Neuronal stem cell (in vitro differentiated cells): ENCODE results near the gene GIMD1.

Experiments
- DNase-seq: peaks from one replicate; pipeline ENCODE4 v3.0.0-alpha.2; 2013; ENCODE audit warnings: low spot score
- H2AFZ ChIP-seq: one replicate; pipeline ENCODE4 v1.6.1; 2013; ENCODE audit warnings: mild to moderate bottlenecking, low read length, inconsistent platforms
- H2AK5ac ChIP-seq: 2 replicates; pipeline ENCODE4 v1.6.1; 2013; ENCODE audit warnings: low read depth, mild to moderate bottlenecking, inconsistent platforms, low read length, moderate library complexity, mixed read lengths
- H2BK120ac ChIP-seq: 2 replicates; pipeline ENCODE4 v1.6.1; 2013; ENCODE audit warnings: low read depth, mild to moderate bottlenecking, inconsistent platforms, low read length, moderate library complexity, mixed read lengths
- H2BK12ac ChIP-seq: one replicate; pipeline ENCODE4 v1.6.1; 2013; ENCODE audit warnings: low read length, inconsistent platforms
- H2BK15ac ChIP-seq: 2 replicates; pipeline ENCODE4 v1.6.1; 2013; ENCODE audit warnings: mild to moderate bottlenecking, low read length, inconsistent platforms, mixed read lengths
- H2BK5ac ChIP-seq: one replicate; pipeline ENCODE4 v1.6.1; 2013; ENCODE audit warnings: inconsistent platforms, mild to moderate bottlenecking, low read length, moderate library complexity
- H3K14ac ChIP-seq: one replicate; pipeline ENCODE4 v1.6.1; 2013; ENCODE audit warnings: low read length, inconsistent platforms
- H3K18ac ChIP-seq: 2 replicates; pipeline ENCODE4 v1.6.1; 2013; ENCODE audit warnings: low read length, inconsistent platforms
- H3K23ac ChIP-seq: 2 replicates; pipeline ENCODE4 v1.6.1; 2013; ENCODE audit warnings: low read depth, mild to moderate bottlenecking, mixed read lengths, low read length, inconsistent platforms; ENCODE audit not compliant: poor library complexity
- H3K27ac ChIP-seq: replicated peaks from 3 replicates; pipeline ENCODE4 v1.5.1; 2013; ENCODE audit warnings: low read length, inconsistent platforms
- H3K27me3 ChIP-seq, 3 experiments: 2 replicates each; pipeline ENCODE4 v1.6.1; 2013; ENCODE audit warnings: low read length in 3 of 3, mild to moderate bottlenecking in 2 of 3, inconsistent platforms in 1 of 3, low read depth in 1 of 3, mixed read lengths in 1 of 3, moderate library complexity in 1 of 3; ENCODE audit not compliant: control insufficient read depth in 3 of 3, insufficient read depth in 3 of 3
- H3K36me3 ChIP-seq, 2 donors: replicated peaks in 1 of 2; 2 replicates each; pipeline ENCODE4 v1.6.1; 2013; ENCODE audit warnings: low read length in 2 of 2; ENCODE audit not compliant: control insufficient read depth in 2 of 2, insufficient read depth in 2 of 2
- H3K4ac ChIP-seq: 2 replicates; pipeline ENCODE4 v1.6.1; 2013; ENCODE audit warnings: inconsistent platforms, mild to moderate bottlenecking, low read length, moderate library complexity
- H3K4me1 ChIP-seq, 2 donors: 1 replicate in 1 of 2; 2 replicates in 1 of 2; pipeline ENCODE4 v1.6.1; 2013; ENCODE audit warnings: low read length in 2 of 2, low read depth in 1 of 2; ENCODE audit not compliant: control insufficient read depth in 2 of 2, insufficient read depth in 1 of 2
- H3K4me2 ChIP-seq: one replicate; pipeline ENCODE4 v1.6.1; 2013; ENCODE audit warnings: mild to moderate bottlenecking, low read length, inconsistent platforms; ENCODE audit not compliant: insufficient read depth, poor library complexity, severe bottlenecking
- H3K4me3 ChIP-seq, 2 donors: 2 replicates each; pipeline ENCODE4 v1.5.1; 2013; ENCODE audit warnings: low read length in 2 of 2, mild to moderate bottlenecking in 2 of 2, inconsistent platforms in 1 of 2, moderate library complexity in 1 of 2
- H3K79me1 ChIP-seq: one replicate; pipeline ENCODE4 v1.6.1; 2013; ENCODE audit warnings: low read depth, mild to moderate bottlenecking, inconsistent platforms, low read length, moderate library complexity
- H3K9ac ChIP-seq: one replicate; pipeline ENCODE4 v1.6.1; 2013; ENCODE audit warnings: mild to moderate bottlenecking, low read depth, low read length, inconsistent platforms; ENCODE audit not compliant: poor library complexity
- H3K9me3 ChIP-seq, 2 donors: replicated peaks in 1 of 2; 2 replicates each; pipeline versions ENCODE3 to v1.6.1; 2013; ENCODE audit warnings: low read length in 2 of 2, mild to moderate bottlenecking in 2 of 2, inconsistent platforms in 1 of 2, low read depth in 1 of 2, mixed read lengths in 1 of 2, moderate library complexity in 1 of 2; ENCODE audit not compliant: control insufficient read depth in 2 of 2, insufficient read depth in 1 of 2
- H4K8ac ChIP-seq: one replicate; pipeline ENCODE4 v1.6.1; 2013; ENCODE audit warnings: low read depth, mild to moderate bottlenecking, inconsistent platforms, low read length, moderate library complexity
- H4K91ac ChIP-seq: one replicate; pipeline ENCODE4 v1.6.1; 2013; ENCODE audit warnings: low read length, low read depth, mild to moderate bottlenecking, inconsistent platforms; ENCODE audit not compliant: poor library complexity
- WGBS, 2 donors: extraction: QIAGEN DNeasy Blood & Tissue Kit; methylation state at CpG; one replicate each; pipeline ENCODE4 v1.1.7; 2013; ENCODE audit warnings: missing lambda C conversion rate in 2 of 2, mixed read lengths in 1 of 2; ENCODE audit not compliant: insufficient read length in 2 of 2, insufficient replicate concordance in 1 of 2; ENCODE audit errors: extremely low coverage in 2 of 2; 5-methylcytosine and 5-hydroxymethylcytosine counted together

GIMD1 gene

GRCh38 chr4:106370214-106370613 lies 1.6 kb upstream of the GIMD1 start:
- no peak overlapping the region for H3K9ac ChIP-seq
- H3K36me3 ChIP-seq = no peaks in the 10 kb centered on the region
- peak overlapping the region; percentile 50 for H2AFZ ChIP-seq
- no peak overlapping the region for H2BK5ac ChIP-seq
- H3K9me3 ChIP-seq = no peaks in the 10 kb centered on the region
- no peak overlapping the region for H4K91ac ChIP-seq
- no CpG with 5 or more reads among the region's 2 CpGs for WGBS, 2 donors
- H2BK12ac ChIP-seq = no peak overlapping the region
- no peak overlapping the region for H2BK15ac ChIP-seq
- H3K79me1 ChIP-seq = no peaks in the 10 kb centered on the region
- peaks cover 0 to 7% of the 10 kb centered on the region in 2 donors for H3K4me1 ChIP-seq
- H3K4me2 ChIP-seq = no peak overlapping the region
- H3K27ac ChIP-seq = no peak overlapping the region
- no peak overlapping the region for H3K23ac ChIP-seq
- no peaks in the 10 kb centered on the region for H3K27me3 ChIP-seq
- H3K4me3 ChIP-seq = no peak overlapping the region
- no peak overlapping the region for H3K18ac ChIP-seq
- no peak for DNase-seq
- no peak overlapping the region for H2BK120ac ChIP-seq
- no peak overlapping the region for H2AK5ac ChIP-seq
- no peak overlapping the region for H3K4ac ChIP-seq
- H4K8ac ChIP-seq = no peak overlapping the region
- H3K14ac ChIP-seq = no peak overlapping the region

DNA sequence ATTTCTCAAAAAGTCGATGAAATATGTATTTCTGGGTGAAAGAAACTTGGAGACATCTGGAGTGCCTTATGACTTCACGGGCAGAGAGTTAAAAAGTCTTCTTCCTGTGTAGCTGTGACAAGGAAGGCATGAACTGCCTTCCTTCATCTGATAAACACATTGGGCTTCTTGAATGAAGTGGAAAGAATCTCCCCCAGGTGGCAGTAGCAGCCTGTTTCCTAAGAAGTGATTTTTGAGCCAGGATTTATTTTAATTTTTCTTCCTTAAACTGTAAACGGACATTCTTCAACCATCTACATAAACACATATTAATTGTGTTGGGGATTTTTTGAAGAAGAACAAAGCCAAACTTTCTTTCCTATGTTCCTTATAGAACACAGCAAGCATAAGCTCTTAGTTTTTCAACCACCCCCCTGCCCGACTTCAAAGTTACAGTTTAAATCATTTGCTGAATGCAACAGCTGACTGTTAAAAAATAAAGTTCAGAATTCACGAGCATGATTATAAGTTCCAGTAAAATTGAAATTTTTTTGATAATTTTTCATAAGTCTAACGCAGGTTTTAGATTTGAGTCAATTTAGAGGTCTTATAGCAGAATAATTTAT lies 980 bp upstream of the GIMD1 start:
- Histone ChIP-seq H3K9me3 (no peaks in the 10 kb centered on the region), H2AFZ (peak overlapping the region; percentile 81), H3K79me1 (no peaks in the 10 kb centered on the region), H2BK15ac (no peak overlapping the region), H3K18ac (no peak overlapping the region), H3K4me3 (no peak overlapping the region), H3K4ac (no peak overlapping the region), H3K14ac (no peak overlapping the region), H3K23ac (no peak overlapping the region), H3K9ac (no peak overlapping the region), H3K4me2 (no peak overlapping the region), H4K91ac (no peak overlapping the region), H2BK5ac (no peak overlapping the region), H3K27me3 (no peaks in the 10 kb centered on the region), H4K8ac (no peak overlapping the region), H3K4me1 (peaks cover 0 to 7% of the 10 kb centered on the region in 2 donors), H2BK120ac (no peak overlapping the region), H3K27ac (no peak overlapping the region), H2BK12ac (no peak overlapping the region), H2AK5ac (no peak overlapping the region), H3K36me3 (no peaks in the 10 kb centered on the region)
- DNase-seq = peak; percentile 45
- no CpG with 5 or more reads among the region's 6 CpGs for WGBS, 2 donors

GRCh38 chr4:106367072-106367471 lies 1.5 kb downstream of the GIMD1 start:
- H2AFZ ChIP-seq = no peak overlapping the region
- H3K18ac ChIP-seq = no peak overlapping the region
- no peak overlapping the region for H4K8ac ChIP-seq
- no peak overlapping the region for H2BK120ac ChIP-seq
- H4K91ac ChIP-seq = no peak overlapping the region
- no peak overlapping the region for H3K4me3 ChIP-seq
- H3K9me3 ChIP-seq = no peaks in the 10 kb centered on the region
- no peaks in the 10 kb centered on the region for H3K27me3 ChIP-seq
- no peak overlapping the region for H3K9ac ChIP-seq
- no peak for DNase-seq
- peaks cover 0 to 7% of the 10 kb centered on the region in 2 donors for H3K4me1 ChIP-seq
- H2BK5ac ChIP-seq = no peak overlapping the region
- H2BK12ac ChIP-seq = no peak overlapping the region
- no CpG with 5 or more reads among the region's 5 CpGs for WGBS, 2 donors
- no peak overlapping the region for H3K23ac ChIP-seq
- no peak overlapping the region for H3K14ac ChIP-seq
- H3K79me1 ChIP-seq = no peaks in the 10 kb centered on the region
- no peak overlapping the region for H2BK15ac ChIP-seq
- no peak overlapping the region for H3K27ac ChIP-seq
- no peak overlapping the region for H3K4me2 ChIP-seq
- H2AK5ac ChIP-seq = no peak overlapping the region
- H3K36me3 ChIP-seq = no peaks in the 10 kb centered on the region
- no peak overlapping the region for H3K4ac ChIP-seq

DNA sequence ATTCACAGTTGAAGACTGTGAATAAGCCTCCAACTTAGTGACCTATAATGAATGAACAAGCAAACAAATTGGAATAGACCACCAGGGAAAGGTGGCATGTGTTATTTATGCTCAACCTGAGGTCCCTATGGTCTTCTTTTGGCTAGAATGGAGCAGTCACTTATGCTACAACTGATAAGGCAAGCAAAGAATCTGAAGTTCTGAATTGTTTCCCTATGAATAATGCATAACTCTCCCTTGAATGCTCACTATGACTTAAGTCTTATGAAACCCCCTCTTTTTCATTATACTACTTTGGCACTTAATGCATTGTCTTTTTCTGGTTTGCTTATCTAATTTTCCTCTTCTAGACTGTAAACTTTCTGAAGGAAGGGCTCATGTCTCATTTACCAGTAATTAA lies 2.6 kb downstream of the GIMD1 start:
- Histone ChIP-seq H3K27ac (no peak overlapping the region), H2BK120ac (no peak overlapping the region), H3K9ac (no peak overlapping the region), H3K4me3 (no peak overlapping the region), H2AK5ac (no peak overlapping the region), H3K23ac (no peak overlapping the region), H3K18ac (no peak overlapping the region), H3K4me1 (peaks cover 0 to 7% of the 10 kb centered on the region in 2 donors), H4K91ac (no peak overlapping the region), H3K4me2 (no peak overlapping the region), H3K14ac (no peak overlapping the region), H2BK12ac (no peak overlapping the region), H2BK5ac (no peak overlapping the region), H2BK15ac (no peak overlapping the region), H3K4ac (no peak overlapping the region), H3K27me3 (no peaks in the 10 kb centered on the region), H2AFZ (peak overlapping the region; percentile 18), H3K79me1 (no peaks in the 10 kb centered on the region), H4K8ac (no peak overlapping the region), H3K36me3 (no peaks in the 10 kb centered on the region), H3K9me3 (no peaks in the 10 kb centered on the region)
- DNase-seq = no peak
